ENCODE measurements around the gene F7.
"Not testable (repeated sequence)": the region's sequence is repeated elsewhere in the genome, so short reads cannot be mapped to it uniquely, and the experiment has no call there.

Gene F7

DNA sequence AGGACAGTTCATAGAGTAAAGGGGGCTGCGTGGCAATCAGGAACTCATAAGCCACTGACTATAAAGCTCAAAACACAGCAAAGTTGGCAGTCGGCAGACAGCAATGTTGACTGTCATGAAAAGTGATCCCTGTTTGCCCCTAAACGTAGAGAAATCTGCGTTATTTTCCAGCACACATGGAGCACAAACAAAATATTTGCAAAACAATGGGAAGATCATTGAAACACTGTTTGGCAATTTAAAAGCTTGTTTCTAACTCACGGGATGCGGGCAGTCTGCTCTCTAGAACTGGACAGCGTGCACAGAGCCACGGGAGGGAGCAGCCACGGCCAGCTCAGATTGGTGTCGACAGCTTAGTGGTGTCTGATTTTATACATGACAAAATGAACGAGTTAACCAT is 6.4 kb upstream of the F7 start:
- Histone ChIP-seq H3K4me2 (ENCODE audit: low read depth, low read length, poor library complexity, severe bottlenecking) (no peak overlapping the region), H3K9me3 (ENCODE audit: insufficient read depth, low read length) (no peaks in the 10 kb centered on the region), H3K27me3 (ENCODE audit: low read length) (0 out of 2 replicates have a peak, but pooled peaks cover 3% of the 10 kb centered on the region), H3K36me3 (ENCODE audit: low read length) (no peaks in the 10 kb centered on the region), H3F3A (ENCODE audit: insufficient read depth) (no peaks in the 10 kb centered on the region), H3K9me2 (replicated peaks; ENCODE audit: insufficient read depth, low read length) (no peaks in the 10 kb centered on the region), H2AFZ (ENCODE audit: low read depth, low read length, severe bottlenecking) (no peak overlapping the region), H3K27ac (ENCODE audit: low read depth, low read length) (no peak overlapping the region), H3K79me2 (ENCODE audit: insufficient read depth, low read length) (no peaks in the 10 kb centered on the region), H4K20me1 (ENCODE audit: low read depth, low read length) (no peaks in the 10 kb centered on the region), H3K9ac (ENCODE audit: low read length) (no peak overlapping the region), H3K4me3 (ENCODE audit: insufficient read depth, low read length, poor library complexity, severe bottlenecking) (no peak overlapping the region)
- no peak for TF ChIP-seq EZH2phosphoT487 (conservative IDR thresholded peaks at IDR 0.05; ENCODE audit: low read length)
- TF ChIP-seq, protein P1, sequence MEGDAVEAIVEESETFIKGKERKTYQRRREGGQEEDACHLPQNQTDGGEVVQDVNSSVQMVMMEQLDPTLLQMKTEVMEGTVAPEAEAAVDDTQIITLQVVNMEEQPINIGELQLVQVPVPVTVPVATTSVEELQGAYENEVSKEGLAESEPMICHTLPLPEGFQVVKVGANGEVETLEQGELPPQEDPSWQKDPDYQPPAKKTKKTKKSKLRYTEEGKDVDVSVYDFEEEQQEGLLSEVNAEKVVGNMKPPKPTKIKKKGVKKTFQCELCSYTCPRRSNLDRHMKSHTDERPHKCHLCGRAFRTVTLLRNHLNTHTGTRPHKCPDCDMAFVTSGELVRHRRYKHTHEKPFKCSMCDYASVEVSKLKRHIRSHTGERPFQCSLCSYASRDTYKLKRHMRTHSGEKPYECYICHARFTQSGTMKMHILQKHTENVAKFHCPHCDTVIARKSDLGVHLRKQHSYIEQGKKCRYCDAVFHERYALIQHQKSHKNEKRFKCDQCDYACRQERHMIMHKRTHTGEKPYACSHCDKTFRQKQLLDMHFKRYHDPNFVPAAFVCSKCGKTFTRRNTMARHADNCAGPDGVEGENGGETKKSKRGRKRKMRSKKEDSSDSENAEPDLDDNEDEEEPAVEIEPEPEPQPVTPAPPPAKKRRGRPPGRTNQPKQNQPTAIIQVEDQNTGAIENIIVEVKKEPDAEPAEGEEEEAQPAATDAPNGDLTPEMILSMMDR (IDR thresholded peaks at IDR 0.05; ENCODE audit: insufficient read depth, low read length, poor library complexity, severe bottlenecking): no peak

DNA sequence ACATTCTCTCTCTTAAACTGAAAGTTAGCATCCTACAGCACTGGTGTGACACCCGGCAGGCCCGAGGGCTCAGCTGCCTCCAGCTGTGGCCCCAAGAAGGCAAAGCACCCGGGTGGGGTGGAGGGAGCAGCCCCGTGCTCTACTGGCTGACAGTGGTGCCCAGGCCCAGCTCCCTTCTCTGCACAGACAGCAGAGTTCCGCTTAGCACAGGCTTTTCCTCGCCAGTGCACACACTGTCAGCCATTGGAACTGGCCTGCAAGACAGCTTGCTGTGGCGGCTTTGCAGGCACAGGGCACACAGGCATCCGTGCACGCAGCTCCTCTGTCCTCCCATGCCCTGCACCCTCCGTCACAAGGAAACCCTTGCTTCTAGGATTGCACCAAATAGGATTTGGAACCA is 3.3 kb upstream of the F7 start:
- not testable (repeated sequence) for H3K9me2 ChIP-seq (replicated peaks; ENCODE audit: insufficient read depth, low read length); H3K9ac ChIP-seq (ENCODE audit: low read length); H3K9me3 ChIP-seq (ENCODE audit: insufficient read depth, low read length); H4K20me1 ChIP-seq (ENCODE audit: low read depth, low read length); H3K79me2 ChIP-seq (ENCODE audit: insufficient read depth, low read length); H3F3A ChIP-seq (ENCODE audit: insufficient read depth); H3K27me3 ChIP-seq (ENCODE audit: low read length); H3K27ac ChIP-seq (ENCODE audit: low read depth, low read length); H3K4me2 ChIP-seq (ENCODE audit: low read depth, low read length, poor library complexity, severe bottlenecking); H3K4me3 ChIP-seq (ENCODE audit: insufficient read depth, low read length, poor library complexity, severe bottlenecking); H2AFZ ChIP-seq (ENCODE audit: low read depth, low read length, severe bottlenecking); H3K36me3 ChIP-seq (ENCODE audit: low read length)

DNA sequence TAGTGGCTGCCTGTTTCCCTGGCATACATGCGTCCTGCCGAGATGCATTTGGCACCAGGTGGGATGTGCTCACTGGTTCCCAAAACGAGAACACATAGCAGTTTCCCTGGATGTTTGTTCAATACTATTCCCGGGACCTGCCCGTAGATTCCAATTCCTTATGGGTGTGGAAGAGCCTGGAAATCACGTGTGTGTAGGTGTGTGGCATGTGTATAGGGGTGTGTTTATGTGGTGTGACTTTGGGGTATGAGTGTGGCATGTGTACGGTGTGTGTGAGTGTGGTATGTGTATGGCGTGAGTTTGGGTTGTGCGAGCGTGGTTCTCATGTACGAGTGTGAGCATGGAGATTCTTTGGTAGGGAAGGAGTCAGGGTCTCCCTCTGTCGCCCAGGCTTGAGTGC is 2.9 kb upstream of the F7 start:
- Histone ChIP-seq H3K27ac (ENCODE audit: low read depth, low read length) (no peak overlapping the region), H3K79me2 (ENCODE audit: insufficient read depth, low read length) (no peaks in the 10 kb centered on the region), H3K4me3 (ENCODE audit: insufficient read depth, low read length, poor library complexity, severe bottlenecking) (no peak overlapping the region), H3K27me3 (ENCODE audit: low read length) (0 out of 2 replicates have a peak, but pooled peaks cover 3% of the 10 kb centered on the region), H3K9me2 (replicated peaks; ENCODE audit: insufficient read depth, low read length) (no peaks in the 10 kb centered on the region), H4K20me1 (ENCODE audit: low read depth, low read length) (no peaks in the 10 kb centered on the region), H3K9ac (ENCODE audit: low read length) (no peak overlapping the region), H3K36me3 (ENCODE audit: low read length) (no peaks in the 10 kb centered on the region), H3K9me3 (ENCODE audit: insufficient read depth, low read length) (no peaks in the 10 kb centered on the region), H3K4me2 (ENCODE audit: low read depth, low read length, poor library complexity, severe bottlenecking) (no peak overlapping the region), H2AFZ (ENCODE audit: low read depth, low read length, severe bottlenecking) (no peak overlapping the region), H3F3A (ENCODE audit: insufficient read depth) (no peaks in the 10 kb centered on the region)
- TF ChIP-seq EZH2phosphoT487 (conservative IDR thresholded peaks at IDR 0.05; ENCODE audit: low read length): no peak
- TF ChIP-seq, protein P1 (IDR thresholded peaks at IDR 0.05; ENCODE audit: insufficient read depth, low read length, poor library complexity, severe bottlenecking): no peak

DNA sequence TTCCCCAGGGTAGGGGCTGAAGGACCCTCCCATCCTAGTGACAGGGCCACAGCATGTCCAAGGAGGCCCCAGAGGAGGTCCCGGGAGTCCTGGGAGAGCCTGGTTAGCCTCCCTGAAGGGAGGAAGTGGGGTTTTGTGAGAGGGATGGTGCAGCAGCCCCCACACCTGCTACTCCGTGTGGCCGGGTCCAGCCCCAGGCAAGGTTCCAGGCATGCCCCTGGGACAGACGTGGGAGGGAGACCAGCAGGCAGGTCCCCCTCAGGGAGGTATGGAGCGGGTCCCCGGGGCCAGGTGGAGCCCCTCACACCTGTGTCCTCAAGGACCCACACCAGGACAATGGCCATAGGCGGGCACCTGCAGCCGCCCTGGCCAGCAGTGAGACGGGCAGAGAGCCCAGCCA is 1.9 kb upstream of the F7 start:
- Histone ChIP-seq H3K4me3 (ENCODE audit: insufficient read depth, low read length, poor library complexity, severe bottlenecking) (no peak overlapping the region), H3K36me3 (ENCODE audit: low read length) (no peaks in the 10 kb centered on the region), H3K27me3 (ENCODE audit: low read length) (0 out of 2 replicates have a peak, but pooled peaks cover 3% of the 10 kb centered on the region), H3K79me2 (ENCODE audit: insufficient read depth, low read length) (no peaks in the 10 kb centered on the region), H4K20me1 (ENCODE audit: low read depth, low read length) (no peaks in the 10 kb centered on the region), H3K4me2 (ENCODE audit: low read depth, low read length, poor library complexity, severe bottlenecking) (no peak overlapping the region), H3F3A (ENCODE audit: insufficient read depth) (no peaks in the 10 kb centered on the region), H3K9ac (ENCODE audit: low read length) (no peak overlapping the region), H3K27ac (ENCODE audit: low read depth, low read length) (no peak overlapping the region), H2AFZ (ENCODE audit: low read depth, low read length, severe bottlenecking) (no peak overlapping the region), H3K9me2 (replicated peaks; ENCODE audit: insufficient read depth, low read length) (no peaks in the 10 kb centered on the region), H3K9me3 (ENCODE audit: insufficient read depth, low read length) (no peaks in the 10 kb centered on the region)
- TF ChIP-seq, protein P1 (IDR thresholded peaks at IDR 0.05; ENCODE audit: insufficient read depth, low read length, poor library complexity, severe bottlenecking): no peak
- TF ChIP-seq EZH2phosphoT487 (conservative IDR thresholded peaks at IDR 0.05; ENCODE audit: low read length): no peak
